Epithelial cell of esophagus (primary cell): ENCODE results near the gene ASB2.

Experiments
- DNase-seq: peaks from one replicate; pipeline ENCODE4 v3.0.0; 2010; ENCODE audit warnings: low read depth
- H3K4me3 ChIP-seq: 2 replicates; pipeline ENCODE4 v1.5.1; 2011; ENCODE audit warnings: mild to moderate bottlenecking, low read length, control low read depth
- CTCF ChIP-seq: IDR thresholded peaks from 2 replicates; pipeline ENCODE4 v1.5.1; 2011; ENCODE audit warnings: low read depth, mild to moderate bottlenecking, low read length, control low read depth, inconsistent platforms; ENCODE audit not compliant: insufficient read depth; ENCODE audit errors: missing control alignments

ASB2 gene

GRCh38 chr14:93943930-93944329, 32.4 kb downstream of the ASB2 start:
- DNase-seq: no peak
- TF ChIP-seq CTCF: no peak
- no peak overlapping the region for H3K4me3 ChIP-seq

GRCh38 chr14:93943052-93943451, 33.3 kb downstream of the ASB2 start:
- no peak for TF ChIP-seq CTCF
- H3K4me3 ChIP-seq: no peak overlapping the region
- DNase-seq: no peak

- TF ChIP-seq CTCF: no peak
- DNase-seq: peak; percentile 88
- no peak overlapping the region for H3K4me3 ChIP-seq
Observed at GRCh38 chr14:93941293-93941910, 35.0 kb downstream of the ASB2 start.

GRCh38 chr14:93940437-93940836, 35.9 kb downstream of the ASB2 start:
- H3K4me3 ChIP-seq: no peak overlapping the region
- TF ChIP-seq CTCF: no peak
- no peak for DNase-seq

- peak; percentile 49 for TF ChIP-seq CTCF
- peak; percentile 73 for DNase-seq
- no peak overlapping the region for H3K4me3 ChIP-seq
Observed at GRCh38 chr14:93939304-93940229, 36.8 kb downstream of the ASB2 start.

GRCh38 chr14:93938751-93939303, 37.5 kb downstream of the ASB2 start:
- no peak for TF ChIP-seq CTCF
- no peak overlapping the region for H3K4me3 ChIP-seq

More at GRCh38 chr14:93938751-93939303, 37.5 kb downstream of the ASB2 start:
- DNase-seq: no peak
